Activated CD4-positive, alpha-beta T cell treated with anti-CD3 and anti-CD28 coated beads, Interleukin-2, amount 50 U/mL, for 1 hour (primary cell): Measurements from ENCODE around the gene CGB7.
"Not testable (repeated sequence)": the region's sequence is repeated elsewhere in the genome, so short reads cannot be mapped to it uniquely, and the experiment has no call there.

ENCODE experiments used
- DNase-seq: peaks from one replicate; pipeline ENCODE4 v3.0.0-alpha.2; 2020

The CGB7 gene

GRCh38 chr19:49039736-49040135 is 17.8 kb downstream of the CGB7 start:
- not testable (repeated sequence) for DNase-seq

GRCh38 chr19:49038557-49039276 is 18.8 kb downstream of the CGB7 start:
- not testable (repeated sequence) for DNase-seq

- DNase-seq, result not testable (repeated sequence)
These were observed 19.4 kb downstream of the CGB7 start for GRCh38 chr19:49038111-49038510.

DNA sequence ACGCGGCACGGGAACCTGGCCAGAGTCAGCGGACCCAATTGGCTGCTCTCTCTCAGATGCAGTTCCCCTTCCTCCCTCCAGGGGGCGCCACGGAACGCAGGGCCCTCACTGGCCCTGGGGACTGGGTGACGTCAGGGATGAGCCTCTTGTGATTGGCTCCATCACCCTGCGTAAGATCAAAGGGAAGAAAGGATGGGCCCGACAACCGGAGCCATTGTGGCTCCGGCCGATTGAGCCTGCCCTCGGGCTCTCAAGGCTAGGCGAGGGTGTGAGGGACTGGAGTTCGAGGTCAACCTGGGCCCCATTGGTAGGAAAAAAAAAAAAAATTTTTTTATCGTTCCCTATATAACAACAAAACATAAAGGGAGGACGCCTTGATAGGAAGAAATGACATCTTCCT is 20.7 kb downstream of the CGB7 start, which contains the start of gene CGB1:
Gene CGB1, minus strand, starts transcription at position 81 of the 400 bp plus-strand sequence. CDS start 184 bp downstream, outside the sequence.
- peak; percentile 24 for DNase-seq

DNA sequence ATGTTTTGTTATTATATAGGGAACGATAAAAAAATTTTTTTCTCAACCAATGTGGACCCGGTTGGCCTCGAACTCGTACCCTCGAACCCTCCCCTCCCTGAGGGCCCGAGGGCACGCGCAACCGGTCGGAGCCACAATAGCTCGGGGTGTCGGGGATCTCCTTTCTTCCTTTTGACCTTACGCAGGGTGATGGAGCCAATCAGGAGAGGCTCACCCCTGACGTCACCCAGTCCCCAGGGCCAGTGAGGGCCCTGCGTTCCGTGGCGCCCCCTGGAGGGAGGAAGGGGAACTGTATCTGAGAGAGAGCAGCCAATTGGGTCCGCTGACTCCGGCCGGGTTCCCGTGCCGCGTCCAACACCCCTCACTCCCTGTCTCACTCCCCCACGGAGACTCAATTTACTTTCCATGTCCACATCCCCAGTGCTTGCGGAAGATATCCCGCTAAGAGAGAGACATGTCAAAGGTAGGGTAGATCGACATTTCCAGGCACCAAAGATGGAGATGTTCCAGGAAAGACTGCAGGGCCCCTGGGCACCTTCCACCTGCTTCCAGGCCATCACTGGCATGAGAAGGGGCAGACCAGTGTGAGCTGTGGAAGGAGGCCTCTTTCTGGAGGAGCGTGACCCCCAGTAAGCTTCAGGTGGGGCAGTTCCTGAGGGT is 25.8 kb downstream of the CGB7 start, which contains the start of gene CGB2:
Gene CGB2, plus strand, starts transcription at position 249 of the 660 bp plus-strand sequence. Its CDS starts 206 bp downstream, at position 455.
- peak; percentile 43 for DNase-seq

DNA sequence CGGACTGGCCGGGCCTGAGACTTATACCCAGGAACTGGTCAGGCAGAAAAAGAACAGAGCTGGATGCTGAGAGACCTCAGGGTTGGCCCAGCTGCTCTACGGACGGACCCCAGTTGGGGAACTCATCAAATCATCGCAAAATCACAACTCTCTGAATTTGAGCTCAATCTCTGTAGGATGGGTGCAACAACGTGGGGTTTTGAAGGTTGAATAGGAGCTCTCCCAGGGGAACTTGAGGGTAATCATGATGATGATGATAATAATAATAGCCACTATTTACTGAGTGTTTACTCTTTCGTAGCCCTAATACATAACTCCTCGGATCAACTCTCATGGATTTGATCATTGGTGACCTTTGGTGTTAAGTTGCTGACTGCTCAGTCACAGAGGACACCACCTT is 27.2 kb downstream of the CGB7 start:
- not testable (repeated sequence) for DNase-seq

GRCh38 chr19:49029749-49030148 is 27.8 kb downstream of the CGB7 start:
- not testable (repeated sequence) for DNase-seq

GRCh38 chr19:49028686-49029085 is 28.9 kb downstream of the CGB7 start:
- DNase-seq, result not testable (repeated sequence)

GRCh38 chr19:49025599-49025998 is 31.9 kb downstream of the CGB7 start:
- not testable (repeated sequence) for DNase-seq

GRCh38 chr19:49025088-49025487 is 32.5 kb downstream of the CGB7 start:
- DNase-seq, result not testable (repeated sequence)

DNA sequence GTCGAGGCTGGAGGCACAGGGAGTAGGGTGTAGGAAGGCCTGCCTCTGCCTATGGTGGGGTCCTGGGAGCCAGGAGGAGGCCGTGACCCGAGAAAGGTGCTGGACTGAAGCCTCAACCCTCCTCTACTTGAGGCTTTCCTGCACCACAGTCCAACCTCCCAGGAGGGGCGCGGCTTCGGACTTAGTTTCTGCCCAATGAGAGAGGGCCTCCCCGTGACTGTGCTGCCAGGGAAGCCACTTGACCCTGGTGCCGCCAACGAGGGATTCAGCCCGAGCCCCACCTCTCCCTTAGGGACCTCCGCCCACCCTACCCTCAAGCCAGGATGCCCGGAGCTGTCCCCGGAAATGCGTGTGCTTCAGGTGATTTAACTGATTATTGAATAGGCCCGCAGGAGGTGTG is 33.3 kb downstream of the CGB7 start, which contains the start of gene CGB3:
Gene CGB3, minus strand, starts transcription at position 101 of the 400 bp plus-strand sequence. CDS start 362 bp downstream, outside the sequence.
- not testable (repeated sequence) for DNase-seq

GRCh38 chr19:49022116-49022515 is 35.4 kb downstream of the CGB7 start:
- DNase-seq, result no peak

DNA sequence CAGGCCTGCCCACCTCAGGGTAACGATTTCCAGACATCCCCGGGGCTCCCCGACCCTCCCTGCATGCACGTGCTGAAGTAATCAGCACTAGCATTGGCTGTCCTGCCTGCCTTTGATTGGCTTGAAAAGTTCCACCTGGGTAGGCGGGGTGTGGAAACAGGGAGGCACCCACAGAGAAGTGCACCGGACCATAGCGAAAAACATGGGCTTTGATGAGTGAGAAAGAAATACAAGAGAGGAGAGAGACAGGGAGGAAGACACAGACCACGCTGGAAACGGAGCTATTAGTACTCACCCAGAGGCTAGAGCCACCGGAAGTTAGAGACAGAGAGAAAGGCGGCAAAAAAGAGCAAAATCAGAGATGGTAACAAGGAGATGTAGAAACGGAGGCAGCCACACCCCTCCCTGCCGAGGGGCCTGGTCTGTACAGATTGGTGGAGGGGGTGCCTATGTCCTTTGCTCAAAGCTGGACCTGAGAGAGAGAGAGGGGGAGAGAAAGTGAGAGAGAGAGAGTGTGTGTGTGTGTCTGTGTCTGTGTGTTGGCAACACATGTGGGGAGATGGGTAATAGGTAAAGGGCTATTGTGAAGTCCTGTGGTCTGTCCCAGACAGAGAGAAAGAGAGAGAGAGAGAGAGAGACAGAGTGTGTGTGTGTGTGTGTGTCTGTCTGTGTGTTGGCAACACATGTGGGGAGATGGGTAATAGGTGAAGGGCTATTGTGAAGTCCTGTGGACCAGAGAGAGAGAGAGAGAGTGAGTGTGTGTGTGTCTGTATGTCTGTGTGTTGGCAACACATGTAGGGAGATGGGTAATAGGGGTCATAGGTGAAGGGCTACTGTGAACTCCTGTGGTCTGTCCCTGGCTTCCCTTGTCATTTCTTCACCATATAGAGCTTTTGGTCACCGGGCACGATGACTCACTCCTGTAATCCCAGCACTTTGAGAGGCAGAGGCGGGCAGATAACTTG is 36.3 kb downstream of the CGB7 start:
- DNase-seq, result no peak

GRCh38 chr19:49020342-49020741 is 37.2 kb downstream of the CGB7 start:
- DNase-seq, result no peak

DNA sequence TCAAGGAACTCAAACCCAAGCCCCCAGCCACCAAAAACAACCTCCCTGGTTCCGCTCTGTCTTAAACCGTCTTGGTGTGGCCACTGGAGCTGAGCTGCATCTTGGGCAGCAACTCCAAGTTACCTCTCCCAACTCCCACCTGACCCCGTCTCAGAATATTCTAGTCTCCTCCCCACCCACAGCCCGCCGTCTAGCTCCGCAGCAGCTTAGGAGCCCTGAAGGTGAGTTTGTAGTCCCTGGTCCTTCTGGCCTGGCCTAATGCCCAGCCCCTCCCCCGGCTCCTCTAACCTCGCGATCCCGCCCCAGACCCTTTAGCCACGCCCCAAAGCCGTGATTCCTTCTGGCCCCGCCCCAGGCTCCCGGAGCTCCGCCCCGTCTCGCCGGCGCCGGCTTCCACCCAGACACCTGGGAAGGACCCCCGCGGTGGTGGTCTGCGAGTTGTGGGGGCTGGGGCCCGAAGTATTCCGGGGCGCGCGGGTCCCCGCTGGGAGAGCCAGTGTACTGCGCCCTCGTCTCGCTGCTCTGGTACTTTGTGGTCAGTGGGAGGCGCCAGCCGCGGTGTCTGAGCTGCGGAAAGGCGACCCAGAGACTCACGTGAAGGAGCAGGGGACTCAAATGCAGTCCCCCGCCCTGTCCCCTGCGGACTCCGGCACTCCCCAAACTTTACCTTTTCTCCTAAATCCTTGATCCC is 38.2 kb downstream of the CGB7 start:
- DNase-seq, result peak; percentile 62

DNA sequence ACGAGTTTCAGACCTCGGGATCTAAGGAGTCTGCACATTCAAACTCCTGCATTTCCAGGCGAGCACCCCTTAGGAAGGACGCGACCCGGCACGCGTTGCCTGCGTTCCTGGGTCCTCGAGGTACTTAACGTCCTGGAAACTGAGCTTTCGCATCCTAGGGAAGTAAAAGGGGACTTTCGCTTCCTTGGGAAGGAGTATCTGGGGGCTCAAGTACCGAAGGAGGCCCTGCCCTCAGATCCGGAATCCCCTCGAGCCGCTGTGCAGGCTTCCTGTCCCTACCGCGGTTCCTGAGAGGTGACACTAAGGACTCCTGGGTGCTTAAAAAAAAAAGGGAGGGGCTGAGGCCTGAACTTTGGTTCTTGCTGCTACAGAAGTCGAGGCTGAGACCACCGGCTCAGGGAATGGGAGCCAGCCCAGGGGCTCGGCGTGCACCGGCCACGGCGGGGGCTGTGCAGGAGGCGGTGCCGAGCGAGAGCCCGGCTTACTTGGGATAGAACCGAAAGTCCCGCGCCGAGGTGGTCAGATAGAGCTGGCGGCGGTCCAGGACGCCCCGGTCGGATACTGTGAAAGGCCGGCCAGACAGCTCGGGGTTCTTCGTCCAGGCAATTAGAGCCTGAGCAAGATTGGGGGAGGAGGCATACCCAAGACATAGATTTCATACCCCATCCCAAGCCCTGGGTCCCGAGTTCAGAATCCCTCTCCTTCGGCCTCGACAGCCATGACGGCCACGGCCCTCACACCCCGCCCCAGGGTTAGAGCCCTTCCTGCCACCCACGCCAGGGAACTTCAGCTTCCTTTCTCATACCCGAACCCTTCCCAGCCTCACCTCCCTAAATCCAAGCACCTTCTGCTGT is 38.9 kb downstream of the CGB7 start:
- DNase-seq, result not testable (repeated sequence)

- DNase-seq, result peak; percentile 68
These were observed 39.7 kb downstream of the CGB7 start for GRCh38 chr19:49017666-49018351.

GRCh38 chr19:49017041-49017665 is 40.4 kb downstream of the CGB7 start, which contains the start of gene LHB:
Gene LHB (minus strand): TSS chr19:49017091. CDS start chr19:49017081, 10 bp downstream.
- DNase-seq, result no peak

DNA sequence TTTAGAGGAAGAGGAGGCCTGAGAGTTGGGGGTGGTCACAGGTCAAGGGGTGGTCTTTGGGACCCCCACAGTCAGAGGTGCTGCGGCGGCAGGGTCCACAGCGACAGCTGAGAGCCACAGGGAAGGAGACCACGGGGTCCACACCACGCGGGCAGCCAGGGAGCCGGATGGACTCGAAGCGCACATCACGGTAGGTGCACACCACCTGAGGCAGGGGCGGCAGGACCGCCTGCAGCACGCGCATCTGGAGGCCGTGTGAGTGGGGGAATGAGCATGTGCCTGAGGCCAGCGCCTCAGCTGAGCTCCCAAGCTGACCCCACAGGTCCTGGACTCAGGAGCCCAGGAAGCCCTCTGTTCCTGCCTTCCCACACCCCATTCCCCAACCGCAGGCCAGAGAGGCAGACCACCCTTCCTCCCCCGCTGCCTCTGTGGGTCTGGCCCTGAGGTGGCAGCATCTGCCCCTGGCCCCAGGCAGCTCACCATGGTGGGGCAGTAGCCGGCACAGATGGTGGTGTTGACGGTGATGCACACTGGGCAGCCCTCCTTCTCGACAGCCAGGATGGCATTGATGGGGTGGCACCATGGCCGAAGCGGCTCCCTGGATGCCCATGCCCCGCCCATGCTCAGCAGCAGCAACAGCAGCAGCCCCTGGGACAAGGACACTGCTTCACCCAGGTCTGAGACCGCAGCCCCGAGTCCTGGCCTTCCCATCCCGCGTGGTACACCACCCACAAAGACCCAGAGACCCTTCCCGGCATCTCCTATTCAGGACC is 41.3 kb downstream of the CGB7 start:
- DNase-seq, result no peak
